ENCODE measurements around the gene PLPPR3. TPM values are rescaled to one million over a fixed set of nuclear protein-coding genes. Genes with fewer than 3 reads are reported as not detected.

The PLPPR3 gene
- total RNA-seq, 4 donors from 2014 or later, result not detected

DNA sequence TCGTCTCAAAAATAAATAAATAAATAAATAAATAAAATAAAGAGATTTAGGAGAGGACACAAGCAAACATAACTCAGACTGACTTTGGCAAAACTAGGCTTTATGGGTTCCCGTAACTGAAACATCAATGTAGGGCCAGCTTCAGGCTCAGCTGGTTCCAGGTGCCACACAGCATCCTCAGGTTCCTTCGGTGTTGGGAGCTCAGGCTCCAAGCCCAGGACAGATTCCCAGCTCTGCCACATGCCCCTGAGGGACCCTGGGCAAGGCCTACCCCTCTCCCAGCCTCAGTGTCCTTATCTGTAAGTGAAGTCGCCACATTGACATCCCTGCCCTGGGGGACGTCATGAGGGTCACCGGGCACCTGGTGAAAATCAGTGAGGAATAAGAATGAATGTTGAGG, 52.1 kb downstream of the PLPPR3 start:
- H3K27me3 ChIP-seq, result no peaks in the 10 kb centered on the region
- H3K4me3 ChIP-seq, result no peak overlapping the region
- no peak for DNase-seq
- no peaks in the 10 kb centered on the region for H3K9me3 ChIP-seq
- H3K27ac ChIP-seq, result no peak overlapping the region
- H3K36me3 ChIP-seq, result no peaks in the 10 kb centered on the region
- no peaks in the 10 kb centered on the region for H3K4me1 ChIP-seq
- TF ChIP-seq, protein P1, sequence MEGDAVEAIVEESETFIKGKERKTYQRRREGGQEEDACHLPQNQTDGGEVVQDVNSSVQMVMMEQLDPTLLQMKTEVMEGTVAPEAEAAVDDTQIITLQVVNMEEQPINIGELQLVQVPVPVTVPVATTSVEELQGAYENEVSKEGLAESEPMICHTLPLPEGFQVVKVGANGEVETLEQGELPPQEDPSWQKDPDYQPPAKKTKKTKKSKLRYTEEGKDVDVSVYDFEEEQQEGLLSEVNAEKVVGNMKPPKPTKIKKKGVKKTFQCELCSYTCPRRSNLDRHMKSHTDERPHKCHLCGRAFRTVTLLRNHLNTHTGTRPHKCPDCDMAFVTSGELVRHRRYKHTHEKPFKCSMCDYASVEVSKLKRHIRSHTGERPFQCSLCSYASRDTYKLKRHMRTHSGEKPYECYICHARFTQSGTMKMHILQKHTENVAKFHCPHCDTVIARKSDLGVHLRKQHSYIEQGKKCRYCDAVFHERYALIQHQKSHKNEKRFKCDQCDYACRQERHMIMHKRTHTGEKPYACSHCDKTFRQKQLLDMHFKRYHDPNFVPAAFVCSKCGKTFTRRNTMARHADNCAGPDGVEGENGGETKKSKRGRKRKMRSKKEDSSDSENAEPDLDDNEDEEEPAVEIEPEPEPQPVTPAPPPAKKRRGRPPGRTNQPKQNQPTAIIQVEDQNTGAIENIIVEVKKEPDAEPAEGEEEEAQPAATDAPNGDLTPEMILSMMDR (IDR thresholded peaks at IDR 0.05), result no peak
- no peak for TF ChIP-seq POLR2A (IDR thresholded peaks at IDR 0.05)

DNA sequence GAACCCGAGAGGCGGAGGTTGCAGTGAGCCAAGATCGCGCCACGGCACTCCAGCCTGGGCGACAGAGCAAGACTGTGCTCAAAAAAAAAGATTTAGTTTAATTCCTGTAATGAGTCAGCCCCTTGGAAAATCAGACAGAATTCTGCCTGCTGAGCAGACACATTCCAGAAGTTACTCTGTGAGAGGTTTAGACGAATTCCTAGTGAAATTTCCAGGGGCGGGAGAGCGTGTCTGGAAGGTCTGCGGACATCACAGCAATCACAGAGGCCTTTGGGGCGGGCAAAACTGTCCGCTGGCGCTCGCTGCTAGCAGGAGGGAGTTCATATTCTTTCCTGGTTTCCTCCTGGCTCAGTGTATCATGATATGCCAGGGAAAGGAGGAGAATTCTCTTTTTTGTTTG, 53.3 kb downstream of the PLPPR3 start:
- TF ChIP-seq, protein P1 (IDR thresholded peaks at IDR 0.05), result no peak
- TF ChIP-seq POLR2A (IDR thresholded peaks at IDR 0.05), result no peak
- Histone ChIP-seq H3K36me3 (peaks cover 0 to 8% (median 0%) of the 10 kb centered on the region in 3 donors), H3K9me3 (no peaks in the 10 kb centered on the region), H3K27ac (no peak overlapping the region), H3K4me3 (no peak overlapping the region), H3K27me3 (no peaks in the 10 kb centered on the region), H3K4me1 (no peaks in the 10 kb centered on the region)
- no peak for DNase-seq

DNA sequence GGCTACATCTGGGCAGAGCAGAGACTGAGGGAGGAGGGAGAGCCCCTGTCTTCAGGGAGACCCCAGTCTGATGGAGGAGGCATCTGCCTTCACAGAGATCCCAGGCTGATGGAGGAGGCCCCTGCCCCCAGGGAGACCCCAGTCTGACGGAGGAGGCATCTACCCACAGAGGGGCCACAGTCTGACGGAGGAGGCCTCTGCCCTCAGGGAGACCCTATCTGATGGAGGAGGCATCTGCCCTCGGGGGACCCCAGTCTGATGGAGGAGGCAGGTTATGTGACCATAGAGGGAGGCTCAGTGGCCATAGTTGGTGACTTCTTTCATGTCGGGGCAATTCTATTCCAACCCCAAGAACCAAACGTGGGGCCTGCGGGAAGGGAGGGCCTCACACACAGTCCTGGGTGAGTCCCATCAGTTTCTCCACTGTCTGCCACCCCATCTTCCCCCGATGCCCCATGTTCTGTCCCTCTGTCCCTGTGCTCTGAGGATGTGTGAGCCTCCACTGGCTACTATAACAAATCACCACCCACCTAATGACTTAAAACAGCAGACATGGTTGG, 56.5 kb downstream of the PLPPR3 start:
- H3K9me3 ChIP-seq, result no peaks in the 10 kb centered on the region
- peak in 1 of 2 donors; percentile 11 for TF ChIP-seq POLR2A (IDR thresholded peaks at IDR 0.05)
- TF ChIP-seq, protein P1 (IDR thresholded peaks at IDR 0.05), result no peak
- no peak for DNase-seq
- no peak overlapping the region for H3K4me3 ChIP-seq
- H3K27me3 ChIP-seq, result no peaks in the 10 kb centered on the region
- H3K36me3 ChIP-seq, result peaks cover 0 to 40% (median 0%) of the 10 kb centered on the region in 3 donors
- H3K27ac ChIP-seq, result no peak overlapping the region
- no peaks in the 10 kb centered on the region for H3K4me1 ChIP-seq

DNA sequence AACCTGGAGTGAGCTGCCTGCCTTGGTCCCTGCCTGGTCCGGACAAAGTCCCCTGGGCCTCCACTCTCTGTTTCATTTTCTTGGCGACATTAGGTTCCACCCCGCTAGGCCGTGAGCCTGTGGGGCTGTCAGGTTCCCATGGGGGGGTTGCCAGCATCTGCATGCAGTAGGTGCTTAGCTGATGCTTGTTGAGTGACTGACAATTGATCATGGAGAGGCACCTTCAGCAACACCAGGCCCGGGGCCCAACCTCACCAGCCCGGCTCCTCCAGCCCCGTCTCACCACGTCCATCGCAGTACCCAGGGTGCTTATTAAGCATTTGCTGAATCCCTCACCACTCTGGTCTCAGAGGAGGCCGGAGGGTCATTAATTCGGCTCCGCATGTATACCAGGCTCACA, 57.5 kb downstream of the PLPPR3 start:
- no peak overlapping the region for H3K27ac ChIP-seq

DNA sequence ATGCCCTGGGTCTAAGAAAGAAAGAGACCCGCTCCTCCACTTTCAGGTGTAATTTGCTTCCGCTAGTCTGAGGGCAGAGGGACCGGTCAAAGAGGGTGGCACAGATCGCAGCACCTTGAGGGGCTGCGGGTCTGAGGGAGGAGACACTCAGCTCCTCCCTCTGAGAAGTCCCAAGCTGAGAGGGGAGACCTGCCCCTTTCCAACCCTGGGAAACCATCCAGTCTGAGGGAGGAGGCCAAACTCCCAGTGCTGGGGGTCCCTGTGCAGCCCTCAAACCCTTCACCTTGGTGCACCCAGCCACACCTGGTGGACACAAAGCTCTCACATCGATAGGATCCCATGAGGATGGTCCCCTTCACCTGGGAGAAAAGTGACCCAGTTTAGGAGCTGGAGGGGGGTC, 57.9 kb downstream of the PLPPR3 start:
- no peak for DNase-seq
- no peak for TF ChIP-seq POLR2A (IDR thresholded peaks at IDR 0.05)
- TF ChIP-seq, protein P1 (IDR thresholded peaks at IDR 0.05), result no peak
- H3K4me3 ChIP-seq, result no peak overlapping the region
- no peak overlapping the region for H3K27ac ChIP-seq
- H3K36me3 ChIP-seq, result peaks cover 0 to 46% (median 0%) of the 10 kb centered on the region in 3 donors
- H3K4me1 ChIP-seq, result no peaks in the 10 kb centered on the region
- peaks cover 0 to 2% (median 0%) of the 10 kb centered on the region in 4 donors for H3K9me3 ChIP-seq
- H3K27me3 ChIP-seq, result no peaks in the 10 kb centered on the region

More for the DNA sequence above, 57.5 kb downstream of the PLPPR3 start:
- no peak for DNase-seq
- TF ChIP-seq, protein P1 (IDR thresholded peaks at IDR 0.05), result no peak
- no peak for TF ChIP-seq POLR2A (IDR thresholded peaks at IDR 0.05)
- Histone ChIP-seq H3K4me1 (no peaks in the 10 kb centered on the region), H3K27me3 (no peaks in the 10 kb centered on the region), H3K9me3 (no peaks in the 10 kb centered on the region), H3K4me3 (no peak overlapping the region), H3K36me3 (peaks cover 0 to 46% (median 0%) of the 10 kb centered on the region in 3 donors)

Data from Peyer's patch (tissue), 4 donors.